Lower lobe of right lung (tissue), 2 donors: ENCODE results near the gene TTC9. TPM values are rescaled to one million over a fixed set of nuclear protein-coding genes. Genes with fewer than 3 reads are reported as not detected.

Source experiments
- ATAC-seq, 2 donors: fragments of 200-7000 bp; cut with Tn5 transposase; one replicate each; pipeline ENCODE4 v1.9.1; 2020 to 2022; ENCODE audit warnings: mild to moderate bottlenecking in 2 of 2, moderate library complexity in 2 of 2
- DNase-seq: peaks from one replicate; pipeline ENCODE4 v3.0.0-alpha.2; 2020
- H3K27ac ChIP-seq: fragments of 200-600 bp; one replicate; pipeline ENCODE4 v1.8.0; 2022
- H3K27me3 ChIP-seq: fragments of 200-600 bp; one replicate; pipeline ENCODE4 v1.8.0; 2022; ENCODE audit warnings: low read depth
- H3K36me3 ChIP-seq: fragments of 200-600 bp; one replicate; pipeline ENCODE4 v1.8.0; 2022; ENCODE audit warnings: mild to moderate bottlenecking
- H3K4me1 ChIP-seq: fragments of 200-600 bp; one replicate; pipeline ENCODE4 v1.8.0; 2022
- H3K4me3 ChIP-seq: fragments of 200-600 bp; one replicate; pipeline ENCODE4 v1.8.0; 2022; ENCODE audit warnings: mild to moderate bottlenecking
- H3K9me3 ChIP-seq: fragments of 200-600 bp; one replicate; pipeline ENCODE4 v1.8.0; 2022
- intact Hi-C: fragments of 100-400 bp; cut with DNase I; formaldehyde crosslinking; loops from one replicate; pipeline ENCODE4 v1.11.0; 2022
- total RNA-seq: library from RNA; stranded (reverse); fragmentation: NEBNext Ultra II Directional; extraction: Animal tissue kit (Norgen Biotek cat#: 25700); gene quantifications from one replicate; pipeline ENCODE4 v1.2.1, GENCODE V29; 2021
- TF ChIP-seq, protein P1 (sequence below): fragments of 200-600 bp; IDR thresholded peaks from one replicate; pipeline ENCODE4 v1.8.0; 2022; ENCODE audit warnings: antibody characterized with exemption, mild to moderate bottlenecking
- donor health status: DM: no; HTN: yes; CAD: no; lungs with severe emphysema.

The TTC9 gene
- total RNA-seq, 1 donor from 2014 or later, result 5.5 TPM

DNA sequence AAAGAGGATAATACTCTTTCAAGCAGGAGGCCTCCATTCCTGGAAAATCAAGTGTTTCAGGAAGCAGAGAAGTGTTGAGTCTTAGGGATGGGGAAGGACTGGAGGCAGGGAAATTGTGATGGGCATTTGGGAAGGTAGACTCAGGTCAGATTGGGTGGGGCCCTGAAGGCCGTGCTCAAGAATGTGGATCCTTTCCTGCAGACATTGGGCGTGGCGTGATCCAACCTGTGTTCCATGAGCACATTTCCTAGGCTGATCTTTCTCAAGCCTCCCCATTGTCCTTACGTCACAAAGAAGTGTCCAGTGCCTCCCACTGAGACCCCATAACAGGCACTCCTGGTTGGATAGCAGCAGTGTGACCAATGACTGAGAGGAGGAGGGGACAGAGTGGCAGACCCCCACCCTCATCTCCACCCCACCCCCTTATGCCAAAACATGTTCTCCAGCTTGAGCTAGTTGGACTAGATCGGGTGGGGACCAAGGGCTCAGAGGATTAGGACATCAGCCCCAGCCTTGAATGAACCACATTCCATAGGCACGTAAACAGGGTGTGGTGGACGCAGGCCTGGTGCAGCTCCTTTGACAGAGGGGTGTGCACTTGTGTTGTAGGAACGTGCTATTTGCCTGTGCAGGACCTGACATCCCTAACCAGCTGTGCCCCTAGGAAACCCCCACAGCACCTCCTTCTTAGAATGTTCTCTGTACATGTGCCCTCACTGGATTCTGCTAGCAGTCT lies 76.8 kb downstream of the TTC9 start:
- TF ChIP-seq, protein P1, sequence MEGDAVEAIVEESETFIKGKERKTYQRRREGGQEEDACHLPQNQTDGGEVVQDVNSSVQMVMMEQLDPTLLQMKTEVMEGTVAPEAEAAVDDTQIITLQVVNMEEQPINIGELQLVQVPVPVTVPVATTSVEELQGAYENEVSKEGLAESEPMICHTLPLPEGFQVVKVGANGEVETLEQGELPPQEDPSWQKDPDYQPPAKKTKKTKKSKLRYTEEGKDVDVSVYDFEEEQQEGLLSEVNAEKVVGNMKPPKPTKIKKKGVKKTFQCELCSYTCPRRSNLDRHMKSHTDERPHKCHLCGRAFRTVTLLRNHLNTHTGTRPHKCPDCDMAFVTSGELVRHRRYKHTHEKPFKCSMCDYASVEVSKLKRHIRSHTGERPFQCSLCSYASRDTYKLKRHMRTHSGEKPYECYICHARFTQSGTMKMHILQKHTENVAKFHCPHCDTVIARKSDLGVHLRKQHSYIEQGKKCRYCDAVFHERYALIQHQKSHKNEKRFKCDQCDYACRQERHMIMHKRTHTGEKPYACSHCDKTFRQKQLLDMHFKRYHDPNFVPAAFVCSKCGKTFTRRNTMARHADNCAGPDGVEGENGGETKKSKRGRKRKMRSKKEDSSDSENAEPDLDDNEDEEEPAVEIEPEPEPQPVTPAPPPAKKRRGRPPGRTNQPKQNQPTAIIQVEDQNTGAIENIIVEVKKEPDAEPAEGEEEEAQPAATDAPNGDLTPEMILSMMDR, result no peak
- H3K27me3 ChIP-seq, result no peaks in the 10 kb centered on the region
- no peaks in the 10 kb centered on the region for H3K9me3 ChIP-seq
- H3K27ac ChIP-seq, result no peak overlapping the region
- DNase-seq (no peak), ATAC-seq (peak; percentile 23 to 68)
- H3K36me3 ChIP-seq, result no peaks in the 10 kb centered on the region
- H3K4me1 ChIP-seq, result peaks cover 8% of the 10 kb centered on the region
- intact Hi-C loops, result no loop called here
- H3K4me3 ChIP-seq, result no peak overlapping the region

DNA sequence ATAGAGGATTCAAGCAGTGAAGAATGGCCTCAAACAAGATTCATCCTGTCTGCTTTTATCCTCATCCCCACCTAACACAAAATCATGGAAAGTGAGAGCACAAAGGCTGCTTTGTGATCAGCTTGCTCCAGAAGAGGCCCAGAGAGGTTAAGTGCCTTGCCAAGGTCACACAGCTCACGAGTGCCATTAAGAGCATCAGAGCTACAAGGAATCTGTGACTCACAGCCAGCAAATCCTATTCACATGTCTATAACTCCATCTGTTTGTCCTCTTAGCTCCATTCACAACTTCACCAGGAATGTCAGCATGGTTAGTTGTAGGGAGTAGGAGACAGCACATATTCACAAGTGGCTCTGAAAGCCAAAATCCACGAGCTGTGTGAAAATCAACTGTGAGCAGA lies 79.8 kb downstream of the TTC9 start:
- intact Hi-C loops, result no loop called here
- DNase-seq, result no peak
- H3K4me1 ChIP-seq, result no peaks in the 10 kb centered on the region
- H3K4me3 ChIP-seq, result no peak overlapping the region
- TF ChIP-seq, protein P1, result no peak
- no peaks in the 10 kb centered on the region for H3K9me3 ChIP-seq
- ATAC-seq, result no peak
- no peaks in the 10 kb centered on the region for H3K27me3 ChIP-seq
- no peaks in the 10 kb centered on the region for H3K36me3 ChIP-seq
- no peak overlapping the region for H3K27ac ChIP-seq

DNA sequence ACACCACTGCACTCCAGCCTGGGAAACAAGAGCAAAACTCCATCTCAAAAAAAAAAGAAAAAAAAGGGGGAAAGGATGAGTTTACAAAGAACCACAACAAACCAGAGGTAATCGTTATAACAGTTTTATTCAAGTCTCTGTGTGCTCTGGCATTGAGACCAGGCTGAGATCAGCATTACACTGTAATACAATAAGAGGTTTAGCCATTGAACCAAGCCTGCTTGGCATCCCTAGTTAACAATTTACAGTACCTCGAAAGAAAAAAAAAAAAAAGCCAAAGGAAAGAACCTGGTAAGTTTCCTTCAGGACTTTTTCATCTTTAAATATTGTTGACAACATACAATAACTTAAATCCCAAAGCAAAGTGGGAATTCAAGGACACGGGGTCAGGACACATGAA lies 80.7 kb downstream of the TTC9 start:
- no peak for ATAC-seq
- no peak for DNase-seq
- Histone ChIP-seq H3K4me1 (no peaks in the 10 kb centered on the region), H3K27ac (no peak overlapping the region), H3K27me3 (no peaks in the 10 kb centered on the region), H3K36me3 (no peaks in the 10 kb centered on the region), H3K9me3 (no peaks in the 10 kb centered on the region), H3K4me3 (no peak overlapping the region)
- intact Hi-C loops, result no loop called here
- TF ChIP-seq, protein P1, result no peak

GRCh38 chr14:70723276-70723675 lies 81.6 kb downstream of the TTC9 start:
- TF ChIP-seq, protein P1, result no peak
- intact Hi-C loops, result no loop called here

GRCh38 chr14:70724110-70724509 lies 82.4 kb downstream of the TTC9 start:
- intact Hi-C loops, result no loop called here
- TF ChIP-seq, protein P1, result no peak
- no peak for DNase-seq
- H3K27ac ChIP-seq, result no peak overlapping the region
- no peaks in the 10 kb centered on the region for H3K9me3 ChIP-seq
- no peak overlapping the region for H3K4me3 ChIP-seq
- no peaks in the 10 kb centered on the region for H3K27me3 ChIP-seq
- H3K36me3 ChIP-seq, result no peaks in the 10 kb centered on the region
- ATAC-seq, result peak; percentile 50 to 51
- no peaks in the 10 kb centered on the region for H3K4me1 ChIP-seq

More at GRCh38 chr14:70723276-70723675, 81.6 kb downstream of the TTC9 start:
- ATAC-seq (no peak), DNase-seq (no peak)
- no peaks in the 10 kb centered on the region for H3K36me3 ChIP-seq
- H3K27ac ChIP-seq, result no peak overlapping the region
- no peak overlapping the region for H3K4me3 ChIP-seq
- H3K9me3 ChIP-seq, result no peaks in the 10 kb centered on the region
- no peaks in the 10 kb centered on the region for H3K27me3 ChIP-seq
- no peaks in the 10 kb centered on the region for H3K4me1 ChIP-seq
